GM21381 (cell line): ENCODE measurements around the gene FAM98C.

Experiments
- ATAC-seq: cut with Tn5 transposase; IDR thresholded peaks from one replicate; pipeline ENCODE4 v1.9.1; 2021; ENCODE audit warnings: mild to moderate bottlenecking, moderate library complexity; ENCODE audit not compliant: unreplicated experiment

FAM98C gene

DNA sequence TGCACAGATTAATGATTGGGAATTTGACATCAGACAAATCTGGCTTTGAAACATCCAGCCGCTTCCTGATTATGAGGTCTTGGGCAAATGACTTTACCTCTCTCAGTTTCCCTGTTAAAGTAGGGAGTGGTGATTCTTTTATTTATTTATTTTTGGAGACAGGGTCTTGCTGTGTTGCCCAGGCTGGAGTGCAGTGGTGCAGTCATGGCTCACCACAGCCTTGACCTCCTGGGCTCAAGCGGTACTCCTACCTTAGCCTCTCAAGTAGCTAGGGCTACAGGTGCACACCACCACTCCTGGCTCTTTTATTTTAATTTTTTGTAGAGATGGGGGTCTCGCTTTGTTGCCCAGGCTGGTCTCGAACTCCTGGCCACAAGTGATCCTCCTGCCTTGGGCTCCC lies 25.8 kb upstream of the FAM98C start:
- ATAC-seq = no peak

DNA sequence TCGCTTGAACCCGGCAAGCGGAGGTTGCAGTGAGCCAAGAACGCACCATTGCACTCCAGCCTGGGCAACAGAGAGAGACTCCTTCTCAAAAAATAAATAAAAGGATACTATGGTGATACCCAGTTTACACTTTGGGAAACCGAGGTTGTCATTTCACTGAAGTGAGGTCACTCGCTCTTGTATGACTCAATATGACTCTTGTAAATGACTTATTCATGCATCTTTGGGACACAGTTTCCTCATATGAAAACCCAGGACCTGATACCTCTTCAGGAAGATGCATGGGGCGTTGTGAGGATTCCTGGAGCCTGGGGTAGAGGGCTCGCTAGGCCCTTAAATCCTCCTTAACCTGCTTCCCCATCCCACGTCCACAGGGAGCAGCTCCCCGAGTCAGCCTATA lies 24.0 kb upstream of the FAM98C start:
- no peak for ATAC-seq

DNA sequence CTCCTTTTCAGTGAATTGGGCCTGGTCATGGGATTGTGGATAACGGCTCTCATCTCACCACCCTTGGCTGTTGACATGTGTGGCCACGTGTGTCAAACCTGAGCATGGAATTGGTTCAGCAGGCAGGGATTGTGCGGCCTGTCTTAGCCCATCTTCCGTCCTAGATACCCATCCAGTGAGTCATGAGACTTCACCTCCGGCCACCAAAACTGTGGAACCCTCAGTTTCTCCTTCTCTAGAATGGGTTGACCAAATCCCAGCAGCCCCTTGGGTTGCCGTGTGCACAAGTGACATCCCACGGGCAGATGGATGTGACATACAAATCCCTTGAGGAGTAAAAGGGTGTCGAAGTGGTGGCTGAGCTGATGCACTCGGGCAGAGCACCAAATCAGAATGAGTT lies 21.8 kb upstream of the FAM98C start:
- no peak for ATAC-seq

DNA sequence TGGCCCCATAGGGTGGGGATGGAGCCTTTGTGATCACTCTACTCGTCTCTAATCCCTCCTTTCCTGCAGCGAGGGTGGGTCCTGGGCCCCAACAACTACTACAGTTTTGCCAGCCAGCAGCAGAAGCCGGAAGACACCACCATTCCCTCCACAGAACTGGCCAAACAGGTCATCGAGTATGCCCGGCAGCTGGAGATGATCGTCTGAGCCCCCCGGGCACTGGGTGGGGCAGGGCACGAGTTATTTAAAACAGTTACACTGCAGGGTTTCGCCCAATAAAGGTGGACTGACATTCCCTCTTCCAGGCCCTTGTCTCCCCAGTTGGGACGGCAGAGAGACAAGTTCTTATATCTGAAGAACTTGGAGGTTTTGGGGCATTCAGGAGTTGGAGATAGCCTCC lies 19.7 kb upstream of the FAM98C start:
- no peak for ATAC-seq

DNA sequence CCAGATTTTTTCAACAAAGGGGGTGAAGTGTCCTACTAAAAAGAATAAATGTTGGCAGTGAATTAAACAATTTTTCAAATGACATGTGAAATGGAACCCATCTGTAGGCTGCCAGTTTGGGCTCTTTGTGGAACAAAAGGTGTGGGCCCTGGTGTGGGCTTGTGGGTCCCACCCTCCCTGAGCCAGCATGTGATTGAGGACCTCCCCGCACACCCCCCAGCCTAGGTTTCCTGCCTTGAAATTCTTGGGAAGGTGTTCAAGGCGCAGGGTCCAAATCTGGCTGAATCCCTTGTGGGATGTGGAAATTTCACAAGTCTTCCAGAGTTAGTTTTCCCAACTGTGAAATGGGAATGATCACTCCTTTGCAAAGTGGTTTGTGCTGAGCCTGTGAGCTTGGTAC lies 19.1 kb upstream of the FAM98C start:
- no peak for ATAC-seq

DNA sequence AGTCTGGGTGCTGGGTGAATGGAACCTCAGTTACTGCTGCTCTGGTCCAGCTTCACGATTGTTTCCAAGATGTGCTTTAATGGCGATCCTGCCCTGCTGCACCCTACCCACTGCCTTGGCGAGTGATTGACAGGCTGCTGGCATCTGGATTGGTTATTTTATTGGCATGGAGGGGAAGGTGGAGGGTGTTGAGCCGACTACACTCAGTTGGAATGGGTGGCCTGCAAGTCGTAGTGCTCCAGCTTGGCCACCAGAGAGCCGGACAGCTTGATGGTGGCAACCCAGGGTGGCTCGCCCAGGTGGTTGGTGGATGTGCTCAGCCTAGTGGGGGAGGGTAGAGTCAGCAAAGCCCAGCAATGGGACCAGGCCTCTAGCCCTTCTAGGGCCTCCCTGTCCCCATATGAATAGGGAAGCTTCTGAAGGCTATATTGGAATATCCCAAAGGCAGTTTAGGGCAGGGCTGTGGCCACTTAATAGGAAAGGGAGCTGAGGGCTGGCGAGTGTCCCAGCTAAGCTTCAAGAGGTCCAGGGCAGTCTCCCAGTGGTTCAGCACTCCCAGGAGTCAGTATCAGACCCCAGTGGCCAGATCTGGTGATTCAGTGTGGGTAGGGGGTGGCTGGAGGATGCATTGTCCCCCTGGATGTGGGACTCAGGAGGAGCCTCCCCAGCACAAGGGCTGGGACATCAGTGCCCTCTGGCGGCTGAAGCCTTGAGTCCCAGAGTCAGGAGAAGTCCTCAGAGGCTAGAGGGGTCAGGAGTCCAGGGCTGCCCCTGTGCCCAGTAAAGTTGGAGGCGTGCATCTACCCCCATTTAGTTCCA lies 18.5 kb upstream of the FAM98C start:
- no peak for ATAC-seq

DNA sequence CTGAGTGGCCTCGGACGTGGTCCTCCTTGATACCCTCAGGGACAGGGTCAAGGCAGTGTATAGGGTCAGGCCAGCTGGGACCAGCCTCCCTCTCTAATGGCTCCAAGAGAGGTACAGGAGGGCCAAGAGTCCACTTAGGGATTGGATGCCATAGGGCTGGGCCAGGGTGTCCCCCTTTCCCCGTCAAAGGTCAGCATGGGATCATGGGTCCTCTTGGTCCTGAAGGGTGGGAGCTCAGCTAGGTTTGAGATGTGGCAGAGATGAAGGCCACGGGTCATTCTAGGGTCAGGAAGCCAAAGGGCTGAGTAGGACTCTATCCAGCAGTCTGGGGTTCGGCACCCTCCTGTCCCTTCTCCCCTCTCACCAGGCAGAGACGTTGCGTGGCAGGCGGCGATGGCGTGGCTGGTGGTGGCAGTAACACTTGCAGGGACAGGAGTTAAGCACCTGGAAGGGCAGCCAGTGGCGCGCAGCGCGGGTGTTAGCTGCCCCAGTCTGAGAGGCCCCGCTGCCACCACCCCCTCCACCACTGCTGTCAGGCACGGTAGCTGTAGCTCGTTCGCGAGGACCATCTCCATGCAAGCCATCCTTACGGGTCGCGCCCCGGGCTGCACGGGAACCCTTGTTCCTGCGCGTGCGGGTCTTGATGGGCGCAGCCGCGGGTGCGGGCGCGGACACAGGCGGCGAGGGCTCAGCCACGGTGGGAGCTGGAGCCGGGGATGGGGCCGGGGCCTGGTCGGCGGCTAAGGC lies 17.7 kb upstream of the FAM98C start:
- no peak for ATAC-seq

DNA sequence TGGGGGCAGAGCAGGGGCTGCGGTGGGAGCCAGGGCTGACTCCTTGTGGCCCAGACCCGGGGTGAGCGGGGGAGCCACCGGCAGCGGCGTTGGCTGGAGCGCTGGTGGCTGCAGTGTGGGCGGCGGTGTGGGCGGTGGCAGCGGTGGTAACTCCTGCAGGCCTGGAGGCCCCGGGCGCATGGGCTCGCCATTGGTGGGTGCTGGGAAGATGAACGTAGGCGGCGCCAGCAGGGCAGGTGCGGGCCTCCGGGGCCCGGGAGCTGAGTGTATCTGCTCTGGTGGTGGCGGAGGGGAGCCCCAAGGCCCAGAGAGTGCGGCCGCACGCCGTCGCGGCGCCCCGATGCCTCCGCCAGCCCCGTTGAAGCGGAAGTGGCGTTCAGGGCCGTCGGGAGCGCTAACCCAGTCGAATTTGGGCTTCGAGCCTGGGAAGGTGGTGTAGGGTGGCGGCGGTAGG lies 17.1 kb upstream of the FAM98C start:
- no peak for ATAC-seq

DNA sequence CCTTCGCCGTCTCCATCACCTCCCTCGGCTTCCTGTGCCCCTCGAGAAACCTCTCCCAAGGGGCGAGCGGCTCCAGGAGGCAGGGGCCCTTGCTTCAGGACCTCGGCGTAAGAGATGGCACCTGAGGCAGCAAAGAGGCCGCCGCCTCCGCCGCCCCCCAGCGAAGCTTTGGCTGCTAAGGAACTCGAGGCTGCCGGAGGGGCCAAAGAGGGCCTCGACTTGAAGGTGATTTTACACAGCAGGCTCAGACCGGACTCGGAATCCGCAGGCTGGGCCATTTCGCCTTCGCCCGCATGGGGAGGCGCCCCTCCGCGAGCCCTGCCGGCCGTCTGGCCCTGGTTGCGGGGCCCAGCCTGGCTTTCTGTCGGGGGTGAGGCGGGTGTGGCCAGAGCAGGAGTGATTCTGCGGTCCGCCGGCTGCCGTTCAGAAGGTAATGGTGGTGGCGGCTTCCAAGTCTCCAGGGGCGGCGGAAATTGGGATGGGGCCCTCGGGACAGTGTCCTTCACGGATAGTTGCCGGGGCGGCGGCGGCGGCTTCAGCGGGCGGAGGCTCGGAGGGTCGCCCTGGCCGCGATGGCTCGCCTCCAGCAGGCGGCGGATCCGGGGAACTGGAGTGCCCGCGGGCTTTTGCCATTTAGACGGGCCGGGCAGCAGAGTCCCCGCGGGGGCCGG lies 16.5 kb upstream of the FAM98C start:
- ATAC-seq = no peak

DNA sequence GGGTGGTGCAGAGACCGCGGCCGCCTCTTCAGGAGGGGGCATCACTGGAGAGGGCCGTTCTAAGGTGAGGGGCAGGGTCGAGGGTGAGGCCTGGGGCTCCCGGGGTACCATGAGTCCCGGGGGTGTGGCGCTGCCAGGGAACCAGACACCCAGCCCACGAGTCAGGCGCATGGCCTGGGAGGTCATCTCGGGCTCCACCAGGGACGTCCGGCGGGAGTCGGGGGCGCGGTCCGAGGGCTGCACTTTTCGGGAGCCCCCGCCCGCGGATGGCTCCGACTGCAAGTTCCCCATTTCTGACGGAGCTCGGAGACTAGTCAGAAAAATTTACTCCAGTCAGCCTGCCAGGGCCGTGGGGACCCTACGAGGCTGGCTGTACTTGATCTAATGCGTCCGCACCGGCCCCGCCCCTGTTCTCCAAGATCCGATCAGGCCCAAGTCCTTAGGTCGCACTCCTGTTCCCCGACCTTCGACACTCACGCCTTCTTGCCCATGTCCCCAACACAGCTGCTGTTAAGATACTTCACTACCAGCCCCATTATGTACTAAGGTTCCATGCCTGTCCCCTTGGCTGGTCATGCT lies 15.8 kb upstream of the FAM98C start:
- ATAC-seq = no peak

DNA sequence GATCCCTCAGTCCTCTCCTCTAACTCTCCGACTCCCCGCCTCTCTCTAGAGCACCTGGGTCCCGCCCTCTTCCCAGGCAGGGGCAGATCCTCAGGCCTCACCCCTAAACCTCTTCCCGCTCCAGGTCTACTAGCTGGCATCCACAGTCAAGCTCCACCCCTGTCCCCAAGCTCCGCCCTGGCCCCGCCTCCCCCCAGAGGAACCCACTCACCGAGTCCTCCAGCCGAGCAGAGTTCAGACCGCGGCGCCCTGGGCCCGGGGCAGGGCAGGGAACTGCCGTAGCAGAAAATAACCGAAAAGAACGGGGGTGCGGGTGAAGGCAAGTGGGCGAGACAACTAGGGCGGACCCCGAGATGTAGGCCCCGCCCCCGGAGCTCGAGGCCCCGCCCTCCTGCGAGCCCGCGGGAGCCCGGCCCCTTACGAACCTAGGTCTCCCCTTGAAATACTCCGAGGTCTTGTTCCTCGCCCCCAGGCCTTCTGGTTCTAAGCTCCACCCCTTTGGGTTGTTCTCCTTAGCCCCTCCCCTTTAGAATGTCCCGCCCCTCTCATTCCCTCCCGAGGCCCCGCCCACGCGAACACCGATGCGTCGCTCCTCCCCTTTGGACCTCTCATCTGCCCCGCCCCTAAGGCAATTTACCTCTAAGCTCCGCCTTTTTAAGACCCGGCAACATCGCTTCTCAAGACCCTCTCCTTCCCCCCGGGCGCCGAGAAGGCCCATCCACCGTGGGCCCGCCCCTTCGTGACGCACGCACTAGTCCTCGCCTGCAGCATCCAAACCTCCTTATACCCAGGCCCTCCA lies 15.1 kb upstream of the FAM98C start, which contains the start of gene GGN:
GGN (minus strand) TSS at position 485 of the 799 bp plus-strand sequence. CDS start 773 bp downstream, outside the sequence.
- no peak for ATAC-seq

DNA sequence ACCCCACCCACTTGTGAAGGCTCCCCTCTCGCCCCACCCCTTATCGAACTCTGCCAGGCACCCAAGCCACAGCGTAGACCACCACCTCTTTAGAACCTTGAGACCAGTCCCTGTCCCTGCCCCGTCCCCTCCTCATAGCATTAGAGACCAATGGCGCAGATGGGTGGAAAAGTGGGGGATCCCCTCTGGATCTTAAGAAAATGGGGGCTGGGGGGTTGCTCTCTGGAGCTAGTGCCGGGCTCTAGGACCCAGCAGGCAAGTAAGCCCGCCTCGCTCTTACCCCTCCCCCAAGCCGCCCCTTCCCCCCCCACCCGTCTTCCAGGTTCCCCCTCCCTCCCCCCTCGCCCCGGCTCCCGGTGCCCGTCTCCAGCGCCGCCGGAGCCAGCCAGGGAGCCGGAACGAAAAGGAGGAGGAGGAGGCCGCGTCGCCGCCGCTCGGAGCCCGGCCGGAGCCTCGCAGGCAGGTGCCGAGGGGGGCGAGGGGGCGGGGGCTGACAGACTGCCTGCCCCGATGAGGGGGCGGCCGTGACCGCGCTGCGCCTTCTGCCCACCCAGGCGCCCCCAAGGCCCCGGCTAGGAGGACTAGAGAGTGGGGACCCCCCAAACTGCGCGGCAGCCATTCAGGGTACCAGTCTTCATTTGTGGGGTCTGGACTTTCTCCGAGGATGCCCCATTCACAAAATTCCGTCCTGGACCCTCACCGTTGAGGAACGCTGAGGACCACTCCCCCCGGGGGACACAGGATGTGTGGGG lies 14.4 kb upstream of the FAM98C start, which contains the start of gene SPRED3:
SPRED3 (plus strand) TSS at position 349 of the 752 bp plus-strand sequence. CDS start 1,606 bp downstream, outside the sequence.
- ATAC-seq = no peak

DNA sequence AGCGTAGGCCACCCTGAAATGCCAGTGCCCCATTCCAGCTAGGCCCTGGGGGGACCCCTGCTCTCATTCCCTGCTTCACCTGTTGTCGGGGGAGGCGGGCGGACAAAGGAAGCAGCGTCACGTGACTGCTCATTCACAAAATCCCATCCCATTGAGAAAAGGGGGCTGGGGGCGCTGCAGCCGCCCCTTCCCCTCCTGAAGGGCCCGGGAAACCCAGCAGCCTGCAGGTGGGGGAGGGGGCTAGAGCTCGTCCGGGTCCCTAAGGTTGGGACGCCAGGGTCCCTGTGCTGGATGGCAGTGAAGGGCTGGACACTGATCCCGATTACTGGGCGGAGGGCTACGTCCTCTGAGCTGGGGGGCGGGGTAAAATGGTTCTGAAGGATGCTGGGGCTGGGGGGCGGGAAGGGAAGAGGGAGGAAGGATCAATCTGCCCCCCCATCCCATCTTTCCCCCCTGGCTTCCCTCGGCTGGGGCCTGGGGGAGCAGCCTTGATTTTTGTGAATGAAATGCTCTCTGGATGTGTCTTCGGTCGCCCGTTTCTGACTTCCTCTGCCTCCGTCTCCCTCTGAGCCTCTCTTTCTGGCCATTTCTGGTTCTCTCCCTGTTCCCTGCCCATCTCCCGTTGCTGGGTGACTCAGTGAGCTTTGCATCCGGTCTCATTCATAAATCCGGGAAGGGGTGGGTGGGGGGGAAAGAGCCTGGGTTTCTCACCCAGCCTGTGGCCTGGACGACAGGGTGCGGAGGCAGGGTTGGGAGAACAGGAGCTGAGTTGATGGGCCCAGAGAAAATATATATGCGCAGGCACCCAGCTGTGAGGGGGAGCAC lies 13.6 kb upstream of the FAM98C start:
- no peak for ATAC-seq

DNA sequence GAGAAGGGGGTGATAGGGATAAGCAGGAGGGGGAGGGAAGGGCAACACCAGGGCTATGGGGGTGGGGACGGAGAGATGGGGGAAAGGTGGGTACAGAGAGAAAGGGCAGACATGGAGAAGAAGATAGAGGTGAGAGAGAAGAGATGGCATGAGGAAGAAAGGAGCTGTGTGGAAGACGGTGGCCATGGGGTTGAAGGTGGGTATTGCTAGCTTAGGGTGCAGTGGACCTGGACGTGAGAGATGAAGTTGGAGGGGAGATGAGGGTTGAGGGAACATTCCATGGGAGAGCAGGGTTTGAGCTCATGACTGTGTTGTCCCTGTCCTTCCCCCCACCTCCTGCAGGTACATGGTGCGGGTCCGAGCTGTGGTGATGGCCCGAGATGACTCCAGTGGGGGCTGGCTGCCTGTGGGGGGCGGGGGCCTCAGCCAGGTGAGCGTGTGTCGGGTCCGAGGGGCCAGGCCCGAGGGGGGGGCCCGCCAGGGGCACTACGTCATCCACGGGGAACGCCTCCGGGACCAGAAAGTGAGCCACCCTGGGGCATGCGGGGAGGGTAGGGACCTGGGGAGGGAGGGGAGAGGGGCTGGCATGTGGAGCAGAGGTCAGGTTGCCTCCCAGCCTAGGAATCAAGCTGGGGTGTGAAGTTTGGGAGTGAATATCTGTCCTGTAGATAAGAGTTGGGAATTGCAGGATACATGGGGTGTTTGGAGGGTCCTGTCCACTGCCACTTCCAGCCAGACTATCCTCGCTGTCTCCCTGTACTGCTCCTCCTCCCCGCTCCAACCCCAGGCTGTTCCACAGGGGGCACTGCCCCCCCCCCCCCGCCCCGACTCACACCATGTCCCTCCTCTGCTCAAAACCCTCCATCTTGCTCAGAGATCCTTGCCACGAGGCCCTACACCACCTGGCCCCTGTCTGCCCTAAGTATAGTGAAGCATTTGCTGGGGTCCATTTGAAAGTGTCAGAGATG lies 12.7 kb upstream of the FAM98C start:
- no peak for ATAC-seq

DNA sequence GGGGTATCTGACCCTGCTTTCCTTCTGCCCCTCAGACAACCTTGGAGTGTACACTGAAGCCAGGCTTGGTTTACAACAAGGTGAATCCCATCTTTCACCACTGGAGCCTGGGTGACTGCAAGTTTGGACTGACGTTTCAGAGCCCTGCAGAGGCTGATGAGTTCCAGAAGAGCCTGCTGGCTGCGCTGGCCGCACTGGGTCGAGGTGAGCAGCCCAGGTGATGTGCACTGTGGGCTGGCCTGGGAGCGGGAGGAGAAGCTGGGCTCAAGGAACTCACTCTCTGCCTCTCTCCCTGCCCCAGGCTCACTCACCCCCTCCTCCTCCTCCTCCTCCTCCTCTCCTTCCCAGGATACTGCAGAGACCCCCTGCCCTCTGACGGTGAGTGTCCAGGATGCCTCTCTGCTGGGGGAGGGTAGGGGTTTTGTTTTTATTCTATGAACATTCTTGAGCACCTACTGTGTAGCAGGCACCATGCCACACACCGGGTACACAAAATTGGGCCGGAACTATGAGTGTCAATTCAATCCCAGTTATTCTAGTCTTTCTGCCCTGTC lies 10.9 kb upstream of the FAM98C start:
- ATAC-seq = no peak

DNA sequence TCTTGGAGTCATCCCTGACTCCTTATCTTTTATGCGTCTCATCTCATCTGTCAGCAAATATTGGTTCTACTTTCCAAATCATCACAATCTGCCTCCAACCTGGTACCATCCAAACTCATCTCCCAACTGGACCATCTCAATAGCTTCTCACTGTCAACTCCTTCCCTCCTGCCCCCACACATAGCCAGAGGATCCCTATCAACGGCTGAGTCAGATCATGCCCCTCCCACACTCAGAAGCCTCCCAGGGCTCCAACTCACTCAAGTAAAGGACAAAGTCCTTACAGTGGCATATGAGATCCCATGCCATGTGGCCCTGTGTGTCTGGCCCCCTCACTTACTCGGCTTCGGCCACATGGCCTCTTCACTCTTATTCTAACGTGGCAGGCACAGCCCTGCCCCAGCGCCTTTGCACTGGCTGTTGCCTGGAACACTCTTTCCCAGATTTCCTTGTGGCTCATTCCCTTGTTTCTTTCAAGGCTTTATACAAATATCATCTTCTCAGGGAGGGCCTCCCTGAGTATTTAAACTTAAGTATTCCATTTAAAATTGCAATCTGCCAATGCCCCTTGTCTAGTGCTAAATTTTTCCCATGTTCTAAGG lies 10.1 kb upstream of the FAM98C start:
- ATAC-seq = no peak

DNA sequence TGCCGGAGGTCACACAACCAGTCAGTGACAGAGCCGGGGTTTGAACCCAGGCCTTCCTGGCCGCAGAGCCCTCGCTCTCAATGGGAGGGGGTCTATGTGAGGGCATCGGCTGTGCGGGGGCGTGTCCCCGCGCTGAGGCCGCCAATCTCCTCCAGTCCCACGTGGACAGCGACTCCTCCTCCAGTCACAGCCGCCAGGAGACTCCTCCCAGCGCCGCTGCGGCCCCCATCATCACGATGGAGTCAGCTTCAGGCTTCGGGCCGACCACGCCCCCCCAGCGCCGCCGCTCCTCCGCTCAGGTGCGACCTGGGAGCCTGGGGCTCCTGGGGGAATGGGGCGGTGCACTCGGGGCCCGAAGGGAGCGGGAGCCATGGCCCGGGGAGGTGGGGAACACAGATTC lies 8.4 kb upstream of the FAM98C start:
- no peak for ATAC-seq
